Measurements from ENCODE around the gene HSP90AA1.

HSP90AA1 gene

GRCh38 chr14:102039157-102039556 is 47.7 kb downstream of the HSP90AA1 start:
- no peak for DNase-seq (ENCODE audit: low spot score)

- no peak for DNase-seq (ENCODE audit: low spot score)
Measured at GRCh38 chr14:102037686-102038085, 49.2 kb downstream of the HSP90AA1 start.

GRCh38 chr14:102035914-102036313 is 50.9 kb downstream of the HSP90AA1 start:
- DNase-seq (ENCODE audit: low spot score): no peak

DNA sequence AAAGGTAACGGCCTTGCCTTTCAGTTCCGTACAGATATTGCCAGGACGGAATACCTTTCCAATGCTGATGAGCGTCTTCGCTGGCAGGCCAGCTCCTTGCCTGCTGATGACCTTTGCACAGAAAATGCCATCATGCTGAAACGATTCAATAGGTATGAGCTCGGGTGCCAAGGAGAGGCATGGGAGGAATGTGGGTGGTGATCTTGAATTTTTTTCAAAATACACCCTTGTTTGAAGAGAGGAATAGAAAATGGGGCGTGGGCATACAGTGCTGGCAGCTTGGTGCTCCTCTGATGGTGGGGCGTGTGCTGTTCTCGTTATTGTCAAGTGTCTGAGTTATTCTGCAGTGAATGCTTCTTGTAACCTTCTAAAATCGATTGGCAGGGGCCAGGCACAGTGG is 52.5 kb downstream of the HSP90AA1 start:
- no peak for DNase-seq (ENCODE audit: low spot score)

GRCh38 chr14:102033241-102033640 is 53.6 kb downstream of the HSP90AA1 start:
- no peak for DNase-seq (ENCODE audit: low spot score)
